RKO (cell line): ENCODE data around the gene STOML1.
A peak's percentile ranks its signal among the peaks of the same experiment; 100 is the strongest.

Experiments used
- DNase-seq: peaks from one replicate; pipeline ENCODE4 v3.0.0-alpha.2; 2016; ENCODE audit warnings: low spot score

Gene STOML1

DNA sequence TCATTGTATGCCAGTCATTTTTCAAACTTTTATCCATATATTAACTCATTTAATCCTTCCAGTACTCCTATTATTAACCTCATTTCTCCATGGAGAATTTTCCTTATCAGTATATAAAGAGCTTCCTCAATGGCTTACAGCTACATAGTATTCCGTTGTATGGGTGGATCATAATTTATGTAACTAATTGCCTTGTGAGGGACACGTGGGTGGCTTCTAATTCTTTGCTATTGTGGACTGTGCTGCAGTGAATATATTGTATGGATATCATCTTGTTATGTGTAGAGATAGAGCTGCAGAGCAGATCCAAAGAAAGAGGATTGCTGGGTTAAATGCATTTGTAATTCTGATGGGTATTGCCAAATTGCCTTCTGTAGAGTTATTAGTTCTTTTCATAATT lies 27.6 kb upstream of the STOML1 start:
- DNase-seq: no peak

DNA sequence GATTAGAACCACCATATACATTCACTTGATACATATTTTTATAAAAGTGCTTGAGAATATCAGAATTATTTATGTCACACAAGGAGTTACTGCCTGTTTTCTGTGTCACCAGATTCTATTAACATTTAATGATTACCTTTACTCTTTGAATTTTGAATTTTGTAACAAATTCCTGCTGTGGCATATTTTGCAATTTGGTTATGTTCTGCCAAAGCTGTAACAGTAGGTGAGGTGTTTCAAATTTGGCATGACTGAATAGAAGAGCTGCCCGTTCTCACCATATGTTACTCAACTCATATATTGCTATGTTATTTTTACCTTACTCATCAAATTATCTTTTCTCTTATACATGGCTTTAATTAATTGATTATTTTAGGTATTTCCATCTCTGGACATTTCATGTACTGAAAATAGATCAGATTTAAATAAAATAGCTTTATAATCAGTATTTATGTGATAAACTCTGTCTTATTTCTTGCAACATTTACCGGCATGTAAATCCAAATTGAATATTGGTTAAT lies 21.3 kb upstream of the STOML1 start:
- no peak for DNase-seq

DNA sequence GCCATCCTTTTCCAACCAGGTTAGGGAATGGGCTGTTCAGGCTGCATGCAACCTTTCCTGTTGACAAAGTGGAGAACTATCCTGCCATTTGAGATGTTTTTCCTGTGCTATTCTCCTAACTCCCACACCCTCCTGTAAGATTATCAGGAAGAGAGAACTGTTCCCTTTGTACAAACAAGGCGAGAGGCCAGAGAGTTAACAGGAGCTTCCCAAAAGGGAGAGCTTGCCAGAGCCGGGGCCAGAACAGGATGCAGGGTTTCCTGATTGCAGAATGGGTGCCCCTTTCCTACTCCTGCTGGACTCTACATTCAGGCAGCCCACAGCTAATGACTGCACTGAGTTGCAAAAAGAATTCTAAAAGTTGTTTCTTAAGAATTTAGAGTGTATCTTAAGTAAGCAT lies 19.5 kb upstream of the STOML1 start:
- no peak for DNase-seq

DNA sequence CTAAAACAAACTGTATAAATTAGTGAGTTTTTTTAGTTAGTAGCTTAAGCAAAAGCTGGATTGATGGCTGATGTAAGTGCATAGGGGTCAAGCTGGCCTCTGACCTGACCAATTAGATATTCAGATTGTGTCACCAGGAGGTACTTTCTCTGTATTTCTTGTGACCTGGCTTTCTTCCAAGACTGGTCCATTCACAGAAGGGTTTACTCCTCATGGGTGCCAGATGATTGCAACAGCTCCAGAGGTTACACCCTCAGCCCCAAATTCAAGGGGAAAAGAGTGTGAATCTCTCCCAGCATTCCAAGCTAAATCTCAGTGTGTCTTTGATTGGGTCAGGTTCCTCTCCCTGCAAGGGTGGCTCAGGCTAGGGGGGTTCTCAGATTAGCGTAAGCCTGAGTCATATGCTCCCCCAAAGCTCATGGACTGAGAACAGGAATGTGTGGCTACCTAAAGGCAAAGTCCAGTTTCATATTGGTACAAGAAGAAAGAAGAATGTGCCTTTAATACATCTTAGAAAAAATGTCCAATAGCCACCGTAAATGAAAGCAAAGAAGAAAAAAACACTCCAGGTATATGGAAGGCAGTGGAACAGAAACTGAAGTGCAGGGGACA lies 18.9 kb upstream of the STOML1 start:
- DNase-seq: no peak

DNA sequence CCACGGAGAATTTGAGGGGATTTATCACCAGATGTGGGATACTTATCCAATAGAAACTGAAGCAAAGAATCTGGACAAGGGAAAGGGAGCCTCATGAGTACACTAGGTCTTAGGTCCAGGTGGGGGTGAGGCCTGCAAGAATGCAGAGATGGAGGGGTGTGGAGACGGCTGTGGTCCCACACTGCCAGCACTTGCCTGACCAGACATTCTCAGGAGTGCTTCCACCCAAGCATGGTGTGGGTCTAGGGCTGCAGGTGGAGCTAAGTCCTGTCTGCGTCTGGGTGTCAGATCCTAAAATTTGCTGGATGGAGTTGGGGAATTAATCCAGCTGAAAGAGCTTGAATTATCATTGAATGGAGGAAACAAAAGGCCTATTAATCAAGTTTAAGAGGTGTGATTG lies 16.8 kb upstream of the STOML1 start:
- no peak for DNase-seq

DNA sequence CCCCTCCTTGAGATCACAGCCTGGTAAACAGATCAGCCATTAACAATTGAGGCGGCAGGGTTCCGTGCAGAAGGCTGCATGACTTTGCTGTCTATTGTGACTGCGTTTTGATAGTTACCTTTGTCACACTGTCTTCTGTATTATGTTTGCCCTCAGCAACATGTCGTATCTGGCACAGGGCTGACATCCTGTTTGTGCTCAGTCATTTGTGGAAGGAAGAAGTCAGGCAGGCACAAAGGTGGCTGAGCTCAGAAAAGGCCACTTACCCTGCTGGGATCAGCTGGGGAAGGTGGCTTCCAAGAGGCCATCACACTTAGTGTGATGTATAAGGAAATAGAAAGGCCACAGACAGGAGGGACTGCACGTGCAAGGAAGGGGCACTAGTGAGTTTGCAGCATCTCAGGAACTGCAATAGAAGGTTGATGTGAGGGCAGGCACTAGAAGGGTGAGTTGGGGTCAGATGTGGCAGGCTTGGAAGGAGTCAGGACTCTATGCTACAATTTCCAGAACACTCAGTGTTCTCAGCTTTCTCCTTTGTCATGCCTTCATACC lies 15.8 kb upstream of the STOML1 start:
- DNase-seq: no peak

DNA sequence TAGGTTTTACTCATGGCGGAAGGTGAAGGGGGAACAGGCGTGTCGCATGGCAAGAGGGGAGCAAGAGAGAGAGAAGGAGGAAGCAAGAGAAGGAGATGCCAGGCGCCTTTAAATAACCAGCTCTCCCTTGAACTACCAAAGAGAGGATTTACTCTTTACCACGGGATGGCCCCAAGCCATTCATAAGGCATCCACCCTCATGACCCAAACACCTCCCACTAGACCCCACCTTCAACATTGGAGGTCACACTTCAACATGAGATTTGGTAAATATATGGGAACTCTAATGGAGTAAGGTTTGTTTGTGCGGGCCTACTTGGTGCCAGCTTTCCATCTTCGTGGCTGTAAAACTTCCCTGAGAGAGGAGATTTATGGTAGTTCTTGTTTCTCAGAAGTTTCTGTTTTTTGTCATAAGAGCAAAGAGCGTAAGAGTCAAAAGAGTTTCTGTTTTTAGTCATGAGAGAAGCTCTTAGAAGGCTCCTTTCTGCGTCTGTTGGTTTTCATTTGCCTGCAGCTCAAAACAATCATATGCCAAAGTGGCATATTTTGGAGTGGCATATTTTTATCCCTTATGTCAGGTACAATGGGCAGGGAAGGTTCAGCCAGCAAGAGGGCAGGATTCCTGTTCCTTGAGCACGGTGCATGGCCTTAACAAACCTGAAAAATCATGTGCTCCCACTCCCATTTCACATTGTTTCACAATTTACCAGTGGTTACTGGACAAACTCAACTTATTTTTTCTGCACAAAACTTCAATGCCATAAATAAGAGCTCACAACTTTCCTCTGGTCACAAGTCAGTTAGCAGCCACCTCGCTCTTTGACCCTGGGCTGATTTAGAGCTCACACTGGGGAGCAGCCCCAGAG lies 14.9 kb upstream of the STOML1 start:
- DNase-seq: no peak

DNA sequence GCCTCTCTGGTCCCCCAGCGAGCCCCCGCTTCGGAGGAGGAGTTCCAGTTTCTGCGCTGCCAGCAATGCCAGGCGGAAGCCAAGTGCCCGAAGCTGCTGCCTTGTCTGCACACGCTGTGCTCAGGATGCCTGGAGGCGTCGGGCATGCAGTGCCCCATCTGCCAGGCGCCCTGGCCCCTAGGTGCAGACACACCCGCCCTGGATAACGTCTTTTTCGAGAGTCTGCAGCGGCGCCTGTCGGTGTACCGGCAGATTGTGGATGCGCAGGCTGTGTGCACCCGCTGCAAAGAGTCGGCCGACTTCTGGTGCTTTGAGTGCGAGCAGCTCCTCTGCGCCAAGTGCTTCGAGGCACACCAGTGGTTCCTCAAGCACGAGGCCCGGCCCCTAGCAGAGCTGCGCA lies 5.9 kb upstream of the STOML1 start:
- DNase-seq: no peak

DNA sequence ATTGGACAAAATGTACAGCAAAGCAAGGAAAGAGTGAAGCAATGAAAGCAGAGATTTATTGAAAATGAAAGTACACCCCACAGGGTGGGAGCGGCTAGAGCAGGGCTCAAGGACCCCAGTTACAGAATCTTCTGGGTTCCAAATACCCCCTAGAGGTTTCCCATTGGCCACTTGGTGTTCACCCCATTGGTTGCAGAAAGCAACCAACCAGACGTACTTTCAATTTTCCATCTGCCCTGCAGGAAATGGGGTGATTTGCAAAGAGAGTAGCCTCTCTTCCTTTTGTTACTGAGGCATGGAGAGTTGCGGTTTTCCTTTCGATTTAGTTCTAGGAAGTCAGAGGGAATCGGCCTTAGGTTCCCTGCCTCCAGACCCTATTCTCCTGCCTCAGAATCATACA lies 4.8 kb upstream of the STOML1 start:
- peak; percentile 85 for DNase-seq

DNA sequence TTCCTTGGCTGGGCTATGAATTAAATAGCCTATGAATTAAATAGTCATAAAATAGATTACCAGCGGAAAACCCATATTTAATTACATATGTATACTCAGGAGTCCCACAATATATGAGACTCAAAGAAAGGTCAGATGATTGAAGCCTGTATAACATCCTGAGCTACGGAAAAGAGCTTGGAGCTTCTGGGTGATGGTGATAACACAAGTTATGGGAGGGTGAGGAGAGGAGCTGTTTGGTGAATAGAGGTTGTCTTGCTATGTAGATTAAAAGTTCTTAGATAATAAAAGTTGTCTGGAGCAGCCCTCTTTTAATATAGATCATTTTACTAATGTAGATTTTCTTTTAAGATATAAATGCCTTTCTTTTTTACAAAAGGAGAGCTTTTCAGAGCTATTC lies 4.2 kb upstream of the STOML1 start:
- DNase-seq: peak; percentile 26

DNA sequence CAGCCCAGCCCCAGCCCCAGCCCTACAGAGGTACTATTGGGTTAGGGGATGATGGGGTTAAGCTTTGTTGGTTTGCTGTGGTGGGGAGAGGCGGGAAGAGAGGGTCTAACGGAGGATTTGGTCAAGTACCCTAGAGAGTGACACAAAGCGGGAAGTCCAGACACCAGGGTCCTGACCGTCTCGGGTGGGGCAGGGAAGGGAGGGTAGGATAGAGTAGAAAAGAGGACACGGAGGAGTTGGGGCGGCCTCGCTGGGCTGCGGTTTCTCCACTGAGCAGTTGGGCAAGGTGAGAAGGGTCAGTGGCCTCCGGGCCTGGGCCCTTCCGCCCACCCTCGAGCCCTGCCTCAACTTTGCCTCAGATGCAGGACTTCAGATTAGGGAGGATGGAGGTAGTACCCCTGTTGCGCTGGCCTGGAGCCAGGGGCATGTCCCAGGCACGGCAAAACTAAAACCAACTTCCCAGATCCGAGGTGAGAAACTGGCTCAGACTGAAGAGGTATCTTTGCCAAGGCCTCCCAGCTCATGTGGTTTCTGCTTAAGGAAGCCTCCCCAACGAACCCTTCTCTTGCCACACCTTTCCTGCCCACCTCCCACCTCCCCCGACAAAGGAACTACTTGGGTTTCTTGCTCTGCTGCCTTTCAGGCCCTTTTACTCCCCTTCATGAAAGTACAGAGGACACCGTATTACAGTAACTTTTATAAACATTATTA lies 3.0 kb upstream of the STOML1 start:
- DNase-seq: peak; percentile 36

DNA sequence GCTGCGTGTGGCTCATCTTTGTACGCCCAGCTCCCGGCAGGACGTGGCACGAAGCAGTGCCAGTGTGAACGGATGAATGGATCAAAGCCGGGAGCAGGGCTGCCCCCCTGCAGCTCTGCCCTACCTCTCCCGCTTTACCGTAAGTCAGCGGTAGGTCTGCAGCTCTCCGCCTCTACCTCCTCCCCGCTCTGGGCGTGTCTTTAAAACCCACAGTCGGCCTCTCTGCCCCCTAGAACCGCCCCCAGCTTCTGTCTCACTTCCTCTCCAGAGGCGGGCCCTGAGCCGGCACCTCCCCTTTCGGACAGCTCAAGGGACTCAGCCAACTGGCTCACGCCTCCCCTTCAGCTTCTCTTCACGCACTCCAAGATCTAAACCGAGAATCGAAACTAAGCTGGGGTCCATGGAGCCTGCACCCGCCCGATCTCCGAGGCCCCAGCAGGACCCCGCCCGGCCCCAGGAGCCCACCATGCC lies 2.4 kb upstream of the STOML1 start, which contains the start of gene PML:
TSS of gene PML (plus strand) at position 304 of the 471 bp plus-strand sequence. CDS start at position 401, 97 bp downstream.
- DNase-seq: peak; percentile 96

DNA sequence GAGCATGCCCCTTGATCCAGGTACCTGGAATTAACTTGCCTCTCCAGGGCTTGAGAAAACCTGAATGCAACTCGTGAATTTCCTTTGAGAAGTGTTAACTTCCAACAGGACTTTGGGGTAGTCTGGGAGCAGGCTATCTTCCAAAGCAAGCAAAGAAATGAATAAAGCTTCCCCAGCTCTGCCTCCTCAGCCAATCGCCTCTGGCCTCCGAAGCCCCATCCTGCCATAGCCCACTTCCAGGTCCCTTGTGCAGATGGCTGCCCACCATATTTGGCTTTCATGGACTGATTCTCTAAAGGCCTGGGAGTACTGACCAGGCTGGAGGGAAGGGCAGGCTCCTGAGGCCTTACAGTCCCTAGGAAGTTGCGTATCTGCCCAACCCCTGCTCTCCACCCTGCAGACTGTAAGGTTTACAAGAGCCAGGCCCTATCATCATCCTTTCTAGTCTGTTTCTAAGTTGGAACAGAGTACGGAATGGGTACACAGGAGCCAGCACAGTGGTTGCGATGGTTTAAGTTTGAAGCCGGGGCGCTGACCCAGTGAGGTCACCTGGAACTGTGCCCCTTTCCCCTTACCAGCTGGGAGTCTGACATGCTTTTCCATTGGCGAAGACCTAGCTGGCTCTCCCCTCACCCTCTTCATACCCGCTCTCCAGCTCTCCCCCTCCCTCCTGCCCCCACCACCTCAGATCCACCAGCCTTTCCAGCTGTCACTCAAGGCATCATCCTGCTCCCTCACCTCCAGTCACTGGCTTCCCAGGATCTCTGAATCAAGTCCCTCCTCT lies 1.3 kb upstream of the STOML1 start:
- DNase-seq: no peak

DNA sequence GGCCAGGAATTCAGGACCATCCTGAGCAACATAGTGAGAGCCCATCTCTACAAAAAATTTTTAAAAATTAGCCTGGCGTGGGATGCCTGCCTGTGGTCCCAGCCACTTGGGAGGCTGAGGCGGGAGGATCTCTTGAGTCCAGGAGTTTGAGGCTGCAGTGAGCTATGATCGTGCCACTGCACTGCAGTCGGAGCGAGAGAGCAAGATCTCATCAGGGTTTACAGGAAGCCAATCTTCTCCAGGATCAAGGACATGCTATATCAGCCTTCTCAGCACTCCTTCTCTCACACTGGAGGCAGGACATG lies 451 bp upstream of the STOML1 start:
- DNase-seq: no peak

DNA sequence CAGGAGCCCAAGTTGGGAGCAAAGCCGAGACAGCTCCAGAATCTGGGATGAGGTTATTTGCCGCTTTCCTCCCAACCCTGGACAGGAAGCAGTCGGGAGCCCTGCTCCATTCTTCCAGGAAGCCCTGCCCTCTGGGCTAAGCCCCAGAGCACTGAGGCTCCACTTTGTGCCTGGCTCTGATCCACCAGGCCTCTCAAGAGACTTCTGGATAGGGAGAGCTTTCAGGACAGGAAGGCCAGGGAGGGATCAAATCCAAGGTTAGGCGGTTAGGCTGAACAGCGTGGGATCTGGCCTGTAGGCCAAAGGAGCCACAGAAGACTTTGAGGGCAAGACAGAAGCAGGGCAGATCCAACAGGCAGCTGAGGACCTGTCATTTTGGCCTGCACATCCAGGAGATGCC lies 835 bp downstream of the STOML1 start:
- DNase-seq: peak; percentile 55

DNA sequence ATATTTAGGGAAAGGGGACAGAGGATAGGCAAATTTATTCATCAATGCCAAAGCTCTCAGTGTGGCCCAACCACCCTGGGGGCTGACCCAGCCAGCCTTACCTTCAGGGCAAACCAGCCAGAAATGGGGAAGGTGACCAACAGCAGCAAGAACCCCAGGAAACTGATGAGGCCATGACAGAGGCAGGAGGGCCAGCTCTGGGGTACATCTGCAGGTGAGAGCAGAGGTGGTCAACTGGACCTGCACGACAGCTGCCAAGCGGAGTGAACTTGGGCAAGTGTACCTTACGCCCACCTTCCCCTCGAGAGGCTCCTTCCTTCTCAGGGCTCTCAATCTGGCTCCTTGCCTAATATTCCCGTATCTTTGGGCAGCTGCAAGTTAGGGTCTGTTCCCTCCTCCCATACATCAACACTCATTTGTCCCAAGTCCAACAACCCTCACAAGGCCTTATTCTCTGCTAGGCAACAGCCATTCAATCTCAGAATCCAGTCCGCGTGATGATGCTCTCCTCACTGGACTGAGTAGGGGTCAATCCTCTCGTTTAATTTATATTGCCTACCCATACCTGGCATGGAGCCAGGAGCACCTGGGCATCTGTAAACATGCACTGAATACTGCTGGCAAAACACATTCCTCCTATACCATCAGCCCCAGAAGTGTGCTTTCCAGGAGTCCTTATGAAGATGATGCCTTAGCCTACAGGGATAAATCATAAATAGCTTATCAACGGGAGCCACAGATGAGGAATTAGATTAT lies 1.7 kb downstream of the STOML1 start:
- DNase-seq: no peak

DNA sequence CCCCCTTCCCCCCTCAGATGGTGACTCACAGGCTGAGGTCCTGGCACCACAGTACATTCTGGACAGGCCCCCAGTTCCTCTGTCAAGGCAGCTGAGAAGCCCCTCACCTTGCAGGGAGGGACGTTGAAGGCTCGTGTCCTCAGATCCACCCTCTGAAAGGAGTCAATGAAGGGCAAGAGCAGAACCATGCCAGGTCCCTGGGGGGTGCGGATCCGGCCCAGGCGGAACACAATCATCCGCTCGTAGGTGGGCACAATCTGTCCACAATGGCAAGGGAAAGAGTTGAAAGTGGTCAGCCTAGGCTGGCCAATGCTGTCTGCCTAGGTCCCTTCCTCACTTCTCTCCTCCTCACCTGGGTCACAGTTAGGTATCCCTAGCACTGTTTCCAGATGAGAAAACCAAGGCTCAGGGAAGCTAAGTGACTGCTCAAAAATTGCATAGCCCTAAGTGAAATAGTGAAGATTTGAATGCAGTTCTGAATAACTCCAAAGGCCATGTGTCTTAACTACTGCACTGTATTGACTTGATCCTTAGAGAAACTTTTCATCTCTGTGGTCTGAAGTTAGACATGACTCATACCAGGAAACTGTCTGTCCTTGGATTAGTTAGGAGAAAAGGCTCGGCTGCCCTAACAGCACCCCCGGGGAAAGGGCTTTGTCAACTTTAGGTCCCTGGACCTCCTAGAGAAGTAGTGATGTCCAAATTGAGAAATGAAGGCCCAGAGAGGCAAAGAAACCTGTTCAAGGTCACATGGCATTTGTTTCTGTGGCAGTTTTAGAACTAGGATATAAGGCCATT lies 2.9 kb downstream of the STOML1 start:
- DNase-seq: peak; percentile 54

DNA sequence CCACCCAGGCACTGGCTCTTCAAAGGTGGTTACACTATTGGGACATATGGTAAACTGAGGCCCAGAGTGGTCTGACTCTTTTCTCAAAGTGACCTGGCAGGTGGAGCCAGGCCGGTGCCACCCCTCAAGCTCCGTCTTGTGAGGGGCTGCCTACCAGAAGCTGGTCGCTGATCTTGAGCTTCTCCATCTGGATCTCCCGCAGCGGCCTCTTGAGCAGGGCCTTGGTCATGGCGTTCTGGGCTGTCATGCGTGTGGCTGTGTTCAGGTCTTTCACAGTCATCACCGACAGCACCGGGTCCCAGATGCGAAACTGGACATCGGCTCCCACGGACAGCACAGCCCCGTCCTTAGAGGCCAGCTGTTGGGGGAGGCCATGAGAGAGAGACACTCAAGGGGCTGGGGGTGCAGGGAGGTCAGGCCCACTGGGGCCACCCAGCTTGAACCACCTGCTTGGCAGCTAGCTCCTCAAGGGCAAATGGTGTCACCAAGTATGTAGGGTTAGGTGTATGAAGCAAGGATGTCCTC lies 3.6 kb downstream of the STOML1 start:
- DNase-seq: no peak

DNA sequence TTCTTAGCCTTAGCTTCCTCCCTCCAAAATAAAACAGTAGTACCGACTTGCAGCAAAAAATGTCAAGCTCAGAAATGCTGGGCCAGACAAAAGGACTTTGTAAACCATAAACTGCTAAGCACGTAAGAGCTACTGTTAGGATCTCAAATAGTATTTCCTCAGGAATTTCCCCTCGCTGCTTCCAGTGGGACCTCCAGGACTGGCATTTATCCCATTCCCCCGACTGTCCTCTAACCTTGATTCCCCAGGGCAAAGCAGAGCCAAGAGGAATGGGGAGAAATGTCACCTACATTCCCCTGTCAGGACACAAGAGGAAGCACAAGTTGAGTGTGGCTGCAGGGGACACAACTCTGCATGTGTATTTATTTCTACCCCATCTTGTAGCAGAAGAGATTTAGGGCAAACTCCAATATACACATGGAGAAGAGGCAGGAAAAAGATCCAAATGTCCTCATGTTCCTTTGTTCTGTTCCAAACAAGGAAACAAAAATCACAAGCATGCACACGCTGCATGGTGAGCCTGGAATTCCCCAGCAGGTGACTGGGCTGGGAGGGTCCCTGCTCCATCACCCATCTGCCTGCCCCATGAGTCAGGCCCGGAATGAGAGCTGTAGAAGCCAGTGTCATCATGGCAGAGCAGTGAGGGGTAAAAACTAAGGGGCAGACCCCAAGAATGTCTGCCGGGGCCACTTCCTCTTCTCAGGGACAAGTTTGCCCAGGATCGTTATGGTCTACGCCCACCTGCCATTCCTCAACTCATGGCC lies 4.2 kb downstream of the STOML1 start:
- no peak for DNase-seq
